Mesendoderm (in vitro differentiated cells): ENCODE measurements around the gene BICDL1.

Source experiments
- DNase-seq: peaks from one replicate; pipeline ENCODE4 v3.0.0; 2013
- H2AK5ac ChIP-seq: 2 replicates; pipeline ENCODE4 v1.6.1; 2013; ENCODE audit warnings: low read length, inconsistent platforms
- H2BK120ac ChIP-seq: 2 replicates; pipeline ENCODE4 v1.6.1; 2013; ENCODE audit warnings: low read depth, mild to moderate bottlenecking, low read length, moderate library complexity, mixed read lengths
- H2BK15ac ChIP-seq: replicated peaks from 2 replicates; pipeline ENCODE4 v1.6.1; 2013; ENCODE audit warnings: low read depth, mild to moderate bottlenecking, moderate library complexity
- H2BK5ac ChIP-seq: 2 replicates; pipeline ENCODE4 v1.6.1; 2013; ENCODE audit warnings: low read length, inconsistent platforms
- H3K18ac ChIP-seq: 2 replicates; pipeline ENCODE4 v1.6.1; 2013; ENCODE audit warnings: mild to moderate bottlenecking, low read length, mixed read lengths
- H3K23ac ChIP-seq: one replicate; pipeline ENCODE4 v1.6.1; 2013; ENCODE audit warnings: low read length
- H3K27ac ChIP-seq: 2 replicates; pipeline ENCODE4 v1.5.1; 2013; ENCODE audit warnings: low read depth, mild to moderate bottlenecking, inconsistent platforms, low read length, moderate library complexity
- H3K27me3 ChIP-seq: 2 replicates; pipeline ENCODE4 v1.6.1; 2013; ENCODE audit warnings: low read length, control low read depth, mild to moderate bottlenecking, inconsistent platforms; ENCODE audit not compliant: insufficient read depth, poor library complexity
- H3K36me3 ChIP-seq: 2 replicates; pipeline ENCODE4 v1.6.1; 2013; ENCODE audit warnings: low read length, inconsistent platforms; ENCODE audit not compliant: control insufficient read depth, insufficient read depth
- H3K4ac ChIP-seq: one replicate; pipeline ENCODE4 v1.6.1; 2013; ENCODE audit warnings: low read depth, mild to moderate bottlenecking, low read length, moderate library complexity
- H3K4me1 ChIP-seq: 2 replicates; pipeline ENCODE4 v1.6.1; 2013; ENCODE audit warnings: low read depth, low read length, inconsistent platforms; ENCODE audit not compliant: control insufficient read depth
- H3K4me2 ChIP-seq: 2 replicates; pipeline ENCODE4 v1.6.1; 2013; ENCODE audit warnings: low read length
- H3K4me3 ChIP-seq: 2 replicates; pipeline ENCODE4 v1.5.1; 2013; ENCODE audit warnings: mild to moderate bottlenecking, low read length
- H3K56ac ChIP-seq: one replicate; pipeline ENCODE4 v1.6.1; 2013; ENCODE audit warnings: low read length
- H3K79me1 ChIP-seq: 2 replicates; pipeline ENCODE4 v1.6.1; 2013; ENCODE audit warnings: low read length, inconsistent platforms
- H3K79me2 ChIP-seq: 2 replicates; pipeline ENCODE4 v1.6.1; 2013; ENCODE audit warnings: mild to moderate bottlenecking, low read length; ENCODE audit not compliant: control insufficient read depth, insufficient read depth
- H3K9ac ChIP-seq: 2 replicates; pipeline ENCODE4 v1.6.1; 2013; ENCODE audit warnings: low read length, inconsistent platforms
- H4K5ac ChIP-seq: one replicate; pipeline ENCODE4 v1.6.1; 2013; ENCODE audit warnings: low read length
- H4K8ac ChIP-seq: one replicate; pipeline ENCODE4 v1.6.1; 2013; ENCODE audit warnings: low read depth, mild to moderate bottlenecking, control low read depth, low read length, moderate library complexity
- WGBS: extraction: QIAGEN DNeasy Blood & Tissue Kit; methylation state at CpG from one replicate; pipeline ENCODE4 v1.1.7; 2013; ENCODE audit warnings: low lambda C conversion rate, missing lambda C conversion rate; ENCODE audit not compliant: insufficient coverage; ENCODE audit errors: extremely low coverage; 5-methylcytosine and 5-hydroxymethylcytosine counted together

The BICDL1 gene

DNA sequence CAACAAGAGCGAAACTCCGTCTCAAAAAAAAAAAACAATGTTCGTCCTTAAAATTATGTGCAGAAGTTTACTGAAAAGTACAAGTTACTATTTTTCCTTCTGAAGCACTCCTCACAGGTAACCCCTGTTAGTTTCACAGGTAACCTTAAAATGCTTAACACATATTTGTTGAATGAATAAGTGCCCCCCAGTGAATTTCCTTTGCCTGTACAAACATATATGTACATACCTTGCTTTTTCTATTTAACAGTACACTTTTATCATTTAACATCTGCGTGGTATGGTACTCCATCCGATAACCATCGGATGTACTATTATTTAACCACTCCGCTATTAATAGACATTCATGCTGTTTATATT, 128.9 kb downstream of the BICDL1 start:
- WGBS: no CpG with 5 or more reads among the region's 7 CpGs
- peaks cover 21% of the 10 kb centered on the region for H3K79me1 ChIP-seq
- H3K23ac ChIP-seq: no peak overlapping the region
- H3K27me3 ChIP-seq: no peaks in the 10 kb centered on the region
- DNase-seq: no peak
- no peak overlapping the region for H2BK120ac ChIP-seq
- H3K18ac ChIP-seq: peak overlapping the region; percentile 63
- H3K4me1 ChIP-seq: peaks cover 10% of the 10 kb centered on the region
- H3K4ac ChIP-seq: no peak overlapping the region
- H4K5ac ChIP-seq: no peak overlapping the region
- H3K79me2 ChIP-seq: peaks cover 33% of the 10 kb centered on the region
- H2BK15ac ChIP-seq: no peak overlapping the region
- H3K9ac ChIP-seq: peak overlapping the region; percentile 99
- no peak overlapping the region for H2AK5ac ChIP-seq
- no peak overlapping the region for H4K8ac ChIP-seq
- H3K36me3 ChIP-seq: no peaks in the 10 kb centered on the region
- peak overlapping the region; percentile 96 for H3K27ac ChIP-seq
- no peak overlapping the region for H2BK5ac ChIP-seq
- peak overlapping the region; percentile 26 for H3K4me2 ChIP-seq
- peak overlapping the region; percentile 98 for H3K4me3 ChIP-seq
- peak overlapping the region; percentile 99 for H3K56ac ChIP-seq

DNA sequence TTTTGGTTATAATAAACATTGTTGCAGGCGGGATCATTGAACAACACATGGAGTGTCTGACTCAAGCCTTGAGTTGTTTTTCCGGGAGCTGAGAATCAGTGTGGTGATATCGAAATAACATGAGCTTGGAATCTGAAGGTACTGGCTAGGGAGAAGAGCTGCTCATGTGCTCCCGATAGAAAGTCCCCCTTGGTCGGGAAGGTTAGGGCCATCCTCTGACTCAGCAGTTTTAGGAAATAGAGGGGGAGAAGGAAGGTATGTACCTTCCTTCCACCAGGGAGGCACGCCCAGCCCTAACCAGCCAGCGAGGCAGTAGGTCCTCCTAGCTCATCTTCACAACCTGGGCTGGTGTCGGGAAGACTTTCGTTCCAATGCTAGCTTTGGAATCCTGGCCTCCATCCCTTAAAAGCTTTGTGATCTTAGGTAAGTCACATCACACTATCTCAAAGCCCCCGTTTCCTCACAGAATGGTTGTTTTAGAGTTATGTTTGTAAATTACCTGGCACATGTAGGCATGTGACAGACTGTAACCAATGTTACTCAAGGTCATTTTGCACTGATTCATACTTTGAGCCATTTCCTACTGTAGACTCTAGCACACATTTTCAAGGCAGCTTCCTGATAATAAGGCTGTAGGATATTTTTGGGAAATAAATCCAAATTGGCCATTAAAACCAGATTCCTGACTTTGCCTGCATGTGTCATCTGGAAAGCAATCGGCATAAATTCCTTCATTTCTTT, 129.5 kb downstream of the BICDL1 start:
- no peak overlapping the region for H2AK5ac ChIP-seq
- DNase-seq: peak; percentile 94
- no peak overlapping the region for H4K8ac ChIP-seq
- H3K56ac ChIP-seq: peak overlapping the region; percentile 73
- H3K27ac ChIP-seq: peak overlapping the region; percentile 1
- no CpG with 5 or more reads among the region's 11 CpGs for WGBS
- peak overlapping the region; percentile 98 for H3K4me3 ChIP-seq
- H2BK5ac ChIP-seq: no peak overlapping the region
- H3K18ac ChIP-seq: no peak overlapping the region
- H4K5ac ChIP-seq: no peak overlapping the region
- no peak overlapping the region for H2BK120ac ChIP-seq
- H3K9ac ChIP-seq: peak overlapping the region; percentile 99
- no peak overlapping the region for H2BK15ac ChIP-seq
- H3K4me1 ChIP-seq: peaks cover 10% of the 10 kb centered on the region
- no peak overlapping the region for H3K23ac ChIP-seq
- no peak overlapping the region for H3K4ac ChIP-seq
- H3K4me2 ChIP-seq: peak overlapping the region; percentile 5
- H3K79me2 ChIP-seq: peaks cover 30% of the 10 kb centered on the region
- H3K79me1 ChIP-seq: peaks cover 19% of the 10 kb centered on the region
- no peaks in the 10 kb centered on the region for H3K36me3 ChIP-seq
- H3K27me3 ChIP-seq: no peaks in the 10 kb centered on the region

DNA sequence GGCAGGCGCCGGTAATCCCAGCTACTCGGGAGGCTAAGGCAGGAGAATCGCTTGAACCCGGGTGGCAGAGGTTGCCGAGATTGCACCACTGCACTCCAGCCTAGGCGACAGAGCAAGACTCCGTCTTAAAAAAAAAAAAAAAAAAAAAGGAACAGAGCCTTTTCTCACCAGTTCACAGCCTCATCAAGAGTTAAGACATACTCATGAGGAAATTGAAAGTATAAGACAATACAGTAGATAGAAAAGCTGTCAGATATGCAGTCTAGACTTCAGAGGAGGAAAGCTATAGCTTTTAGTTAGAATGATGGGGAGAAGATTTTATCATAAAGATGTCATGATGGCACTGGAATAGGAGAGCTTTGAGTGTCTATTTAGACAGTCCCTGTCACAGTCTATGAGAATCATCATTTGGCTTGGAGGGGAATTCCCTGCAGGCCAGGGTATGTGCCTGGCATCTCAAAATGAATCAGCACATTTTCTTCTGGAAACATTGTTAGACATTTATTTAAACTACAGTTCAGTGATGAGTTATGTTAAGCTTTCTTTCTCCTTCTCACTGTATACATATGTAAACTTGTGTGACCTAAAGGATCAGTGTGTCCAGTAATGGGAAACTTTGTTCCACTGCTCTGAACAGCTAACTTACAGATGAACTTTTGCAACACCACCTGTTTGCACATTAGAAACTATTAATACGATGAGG, 130.4 kb downstream of the BICDL1 start:
- Histone ChIP-seq H3K27ac (no peak overlapping the region), H3K27me3 (no peaks in the 10 kb centered on the region), H4K8ac (no peak overlapping the region), H2BK5ac (no peak overlapping the region), H3K4me1 (peaks cover 10% of the 10 kb centered on the region), H3K23ac (no peak overlapping the region), H4K5ac (no peak overlapping the region), H3K9ac (no peak overlapping the region), H2BK15ac (no peak overlapping the region), H3K4me2 (no peak overlapping the region), H2AK5ac (no peak overlapping the region), H3K36me3 (no peaks in the 10 kb centered on the region), H3K56ac (no peak overlapping the region), H3K18ac (no peak overlapping the region), H3K79me2 (peaks cover 22% of the 10 kb centered on the region), H2BK120ac (no peak overlapping the region), H3K79me1 (peaks cover 17% of the 10 kb centered on the region), H3K4me3 (no peak overlapping the region), H3K4ac (no peak overlapping the region)
- no CpG with 5 or more reads among the region's 9 CpGs for WGBS
- DNase-seq: no peak

DNA sequence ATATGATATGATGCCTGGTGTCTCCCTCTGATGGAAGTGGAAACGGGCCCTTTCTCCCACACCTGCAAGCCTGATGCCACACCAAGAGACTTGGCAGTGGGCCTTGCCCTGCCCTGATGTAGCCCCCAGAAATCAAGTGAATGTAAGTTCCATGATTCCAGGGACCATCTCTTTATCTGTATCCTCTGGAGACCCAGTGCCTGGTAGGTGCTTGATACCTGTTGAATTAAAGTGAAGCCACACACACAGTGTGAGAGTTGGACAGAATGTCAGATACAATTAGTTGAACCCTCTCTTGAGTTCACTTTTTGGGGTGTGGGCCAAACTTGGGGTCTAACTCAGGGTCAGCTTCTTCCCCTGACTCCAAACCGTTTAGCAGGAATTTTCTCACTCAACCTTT, 132.3 kb downstream of the BICDL1 start:
- Histone ChIP-seq H3K4me1 (no peaks in the 10 kb centered on the region), H3K4me2 (no peak overlapping the region), H2BK120ac (no peak overlapping the region), H2BK15ac (no peak overlapping the region), H2AK5ac (no peak overlapping the region), H3K36me3 (no peaks in the 10 kb centered on the region), H2BK5ac (no peak overlapping the region), H3K18ac (no peak overlapping the region), H3K79me1 (no peaks in the 10 kb centered on the region), H3K79me2 (peaks cover 5% of the 10 kb centered on the region), H3K4ac (no peak overlapping the region), H3K4me3 (no peak overlapping the region), H4K8ac (no peak overlapping the region), H3K23ac (no peak overlapping the region), H3K27ac (no peak overlapping the region), H3K27me3 (no peaks in the 10 kb centered on the region), H4K5ac (no peak overlapping the region), H3K9ac (no peak overlapping the region), H3K56ac (no peak overlapping the region)
- no peak for DNase-seq
- WGBS: no CpG with 5 or more reads among the region's 2 CpGs

DNA sequence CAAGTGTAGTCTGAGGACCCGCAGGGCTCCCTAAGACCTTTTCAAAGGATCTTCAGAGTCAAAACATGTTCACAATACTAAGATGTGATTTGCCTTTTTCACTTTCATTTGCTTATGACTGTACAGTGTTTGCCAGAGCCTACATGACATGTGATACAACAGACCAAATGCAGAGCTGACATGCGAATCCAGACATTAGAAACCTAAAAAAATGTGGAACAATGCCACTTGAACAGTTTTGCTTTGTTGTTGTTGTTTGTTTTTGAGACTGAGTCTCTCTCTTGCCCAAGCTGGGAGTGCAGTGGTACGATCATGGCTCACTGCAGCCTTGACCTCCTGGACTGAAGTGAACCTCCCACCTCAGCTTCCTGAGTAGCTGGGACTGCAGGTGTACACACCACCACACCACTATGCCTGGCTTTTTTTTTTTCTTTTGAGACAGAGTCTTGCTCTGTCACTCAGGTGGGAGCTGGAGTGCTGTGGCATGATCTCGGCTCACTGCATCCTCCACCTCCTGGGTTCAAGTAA, 132.8 kb downstream of the BICDL1 start:
- Histone ChIP-seq H3K9ac (no peak overlapping the region), H3K4me3 (no peak overlapping the region), H2AK5ac (no peak overlapping the region), H2BK5ac (no peak overlapping the region), H3K23ac (no peak overlapping the region), H3K79me1 (no peaks in the 10 kb centered on the region), H3K36me3 (no peaks in the 10 kb centered on the region), H3K18ac (no peak overlapping the region), H2BK120ac (no peak overlapping the region), H3K56ac (no peak overlapping the region), H3K27ac (no peak overlapping the region), H3K4me2 (no peak overlapping the region), H3K27me3 (no peaks in the 10 kb centered on the region), H3K4me1 (no peaks in the 10 kb centered on the region), H4K8ac (no peak overlapping the region), H3K4ac (no peak overlapping the region), H2BK15ac (no peak overlapping the region), H3K79me2 (peaks cover 5% of the 10 kb centered on the region), H4K5ac (no peak overlapping the region)
- no CpG with 5 or more reads among the region's 4 CpGs for WGBS
- DNase-seq: no peak
